Right lung (tissue), 10 donors: ENCODE data around the gene ZNF487. TPM values are rescaled to one million over a fixed set of nuclear protein-coding genes. Genes with fewer than 3 reads are reported as not detected.
"Not testable (repeated sequence)": the region's sequence is repeated elsewhere in the genome, so short reads cannot be mapped to it uniquely, and the experiment has no call there.

Experiments used
- DNase-seq, 2 donors: peaks; one replicate each; pipeline ENCODE4 v3.0.0-alpha.2; 2013
- long read RNA-seq, 8 donors: transcript quantifications; one replicate each; lab custom pipeline, GENCODE V29; 2026
- polyA plus RNA-seq, 5 donors: library from polyadenylated mRNA; unstranded; fragments of 120-200 nt; gene quantifications; one replicate each; pipeline versions ENCODE4 v1.2.1 to v1.2.3, GENCODE V29; 2013; ENCODE audit warnings: inconsistent platforms in 1 of 5, low replicate concordance in 1 of 5; ENCODE audit not compliant: insufficient read length in 5 of 5, insufficient read depth in 1 of 5

Gene ZNF487
- 10 to 100 TPM in 1 of 5 donors, 1 to 10 TPM in 4; 7.4 to 10.3 (median 9.1) TPM for polyA plus RNA-seq
- long read RNA-seq, donor 1, partial matches to known transcripts: 0 of 6 reads
- long read RNA-seq, donor 1, other reads (novel, unspliced or antisense): 0 of 6 reads
- long read RNA-seq, donor 2, partial matches to known transcripts: 0 of 5 reads
- long read RNA-seq, donor 2, other reads (novel, unspliced or antisense): 0 of 5 reads
- long read RNA-seq, donor 3, partial matches to known transcripts: 0 of 2 reads
- long read RNA-seq, donor 3, other reads (novel, unspliced or antisense): 0 of 2 reads
- long read RNA-seq, donor 4, partial matches to known transcripts: 0 of 4 reads
- long read RNA-seq, donor 4, other reads (novel, unspliced or antisense): 0 of 4 reads
- long read RNA-seq, donor 5, transcript ZNF487-205 (2 exons, 583 nt): major isoform, 6 of 9 reads
- long read RNA-seq, donor 5, partial matches to known transcripts: 0 of 9 reads
- long read RNA-seq, donor 5, other reads (novel, unspliced or antisense): 0 of 9 reads
- long read RNA-seq, donor 6, partial matches to known transcripts: 0 of 7 reads
- long read RNA-seq, donor 6, other reads (novel, unspliced or antisense): 0 of 7 reads
- long read RNA-seq, donor 7, partial matches to known transcripts: 0 of 3 reads
- long read RNA-seq, donor 7, other reads (novel, unspliced or antisense): 0 of 3 reads
- long read RNA-seq, donor 8: 0 reads

DNA sequence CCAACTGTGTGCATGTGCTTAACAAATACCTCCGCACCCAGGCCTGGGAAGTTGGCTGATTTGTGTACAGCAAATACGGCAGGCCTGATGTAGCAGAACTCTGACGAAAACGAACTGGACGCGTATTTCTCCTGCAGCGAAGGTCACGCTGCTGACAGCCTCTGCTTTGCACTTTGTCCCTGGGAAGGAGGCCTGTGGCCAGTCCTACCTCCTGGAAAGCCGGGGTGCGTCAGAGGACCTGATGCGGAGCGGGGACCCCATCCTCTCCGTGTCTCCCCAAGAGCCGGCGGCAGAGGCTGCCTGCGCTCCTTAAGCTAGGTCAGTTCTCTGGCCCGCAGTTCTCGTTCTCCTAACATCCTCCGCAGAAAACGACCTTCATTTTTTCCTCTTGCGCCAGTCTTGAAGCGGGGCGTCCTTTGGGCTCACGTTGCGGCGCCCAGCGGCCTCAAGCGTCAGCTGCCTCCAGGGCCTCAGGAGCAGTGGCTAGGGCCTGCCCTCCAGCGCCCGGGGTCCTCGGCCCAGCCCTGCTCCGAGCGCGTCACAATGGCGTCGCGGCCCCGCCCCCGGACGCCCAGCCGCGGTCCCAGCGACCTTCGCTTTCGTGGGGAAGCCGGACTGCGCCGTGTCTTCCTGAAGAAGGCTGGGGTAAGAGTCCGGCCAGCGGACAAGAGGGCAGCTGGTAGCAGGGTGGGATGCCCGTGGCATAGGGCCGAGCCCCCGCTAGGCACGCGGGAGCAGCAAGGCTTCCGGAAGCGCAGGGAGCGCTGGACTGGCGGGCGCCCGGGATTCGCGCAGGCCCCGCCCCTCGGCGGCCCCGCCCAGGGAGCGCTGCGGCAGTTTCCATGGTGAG is at the start of gene ZNF487:
TSS of gene ZNF487 (plus strand) at position 821 of the 850 bp plus-strand sequence. CDS start 38,703 bp downstream, outside the sequence.
- peak; percentile 93 to 96 for DNase-seq

DNA sequence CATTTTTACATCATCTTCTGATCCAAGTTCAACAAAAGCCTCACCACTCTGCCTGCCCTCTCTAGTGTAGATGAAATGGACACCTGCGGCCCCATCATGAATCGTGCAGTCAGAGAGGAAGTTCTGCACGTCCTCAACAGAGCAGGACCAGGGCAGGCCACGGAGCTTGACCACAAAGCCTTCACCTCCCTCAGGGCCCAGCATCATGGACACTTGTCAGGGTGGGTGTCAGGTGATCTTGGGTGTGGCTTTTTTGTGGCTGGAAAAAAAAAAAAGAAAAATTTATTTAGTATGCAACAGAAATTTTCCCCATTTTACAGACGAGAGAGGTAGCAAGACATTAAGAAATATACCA is 49.3 kb upstream of the ZNF487 start:
- DNase-seq: no peak

DNA sequence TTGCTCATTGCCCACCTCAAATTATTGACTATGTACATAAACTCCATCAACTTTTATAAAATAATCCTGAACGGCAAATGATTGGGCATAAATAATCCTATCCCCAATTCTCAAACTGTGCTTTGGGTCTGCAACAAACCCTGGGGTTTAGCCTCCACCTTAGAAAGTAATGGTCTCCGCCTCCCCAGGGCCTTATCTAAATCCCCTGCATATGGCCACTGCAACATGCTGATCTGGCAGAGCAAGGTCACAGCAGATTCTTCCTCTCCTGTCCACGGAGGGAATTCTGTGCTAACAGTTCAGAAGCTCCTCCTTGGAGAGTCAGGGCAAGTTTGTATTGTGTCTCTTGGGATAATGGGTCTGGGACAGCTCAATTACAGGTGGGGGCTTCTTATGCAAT is 47.0 kb upstream of the ZNF487 start:
- no peak for DNase-seq

DNA sequence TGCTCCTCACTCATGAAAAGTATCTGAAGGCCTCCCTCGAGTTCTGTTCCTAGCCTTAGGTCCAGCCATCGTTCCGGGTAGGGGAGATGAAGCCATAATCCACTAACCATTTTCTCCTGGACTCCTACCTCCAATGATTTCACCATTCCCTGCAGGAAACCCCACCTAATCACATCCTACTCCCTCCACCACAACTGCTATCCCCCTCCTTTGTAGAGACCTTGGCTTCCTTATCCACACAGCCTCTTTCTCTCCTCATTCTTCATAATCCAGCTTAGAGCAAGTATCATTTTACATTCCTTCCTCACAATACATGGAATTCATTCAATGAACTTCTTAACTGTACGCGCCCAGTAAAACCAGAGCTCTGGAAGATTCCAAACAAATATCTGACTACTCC is 46.6 kb upstream of the ZNF487 start:
- no peak for DNase-seq

DNA sequence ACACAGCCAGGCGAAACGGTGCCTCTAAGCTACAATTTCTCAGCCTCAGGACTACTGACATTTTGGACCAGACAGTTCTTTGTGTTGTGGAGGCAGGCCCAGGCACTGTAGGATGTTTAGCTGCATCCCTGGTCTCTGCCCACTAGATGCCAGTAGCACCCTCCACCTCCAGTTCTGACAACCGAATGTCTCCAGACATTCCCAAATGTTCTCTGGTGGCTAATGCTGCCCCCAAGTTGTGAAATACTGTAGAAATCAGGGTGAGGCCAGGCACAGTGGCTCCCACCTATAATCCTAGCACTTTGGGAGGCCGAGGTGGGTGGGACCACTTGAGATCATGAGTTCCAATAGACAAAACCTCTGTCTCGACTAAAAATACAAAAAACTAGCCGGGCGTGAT is 46.2 kb upstream of the ZNF487 start:
- DNase-seq: no peak

DNA sequence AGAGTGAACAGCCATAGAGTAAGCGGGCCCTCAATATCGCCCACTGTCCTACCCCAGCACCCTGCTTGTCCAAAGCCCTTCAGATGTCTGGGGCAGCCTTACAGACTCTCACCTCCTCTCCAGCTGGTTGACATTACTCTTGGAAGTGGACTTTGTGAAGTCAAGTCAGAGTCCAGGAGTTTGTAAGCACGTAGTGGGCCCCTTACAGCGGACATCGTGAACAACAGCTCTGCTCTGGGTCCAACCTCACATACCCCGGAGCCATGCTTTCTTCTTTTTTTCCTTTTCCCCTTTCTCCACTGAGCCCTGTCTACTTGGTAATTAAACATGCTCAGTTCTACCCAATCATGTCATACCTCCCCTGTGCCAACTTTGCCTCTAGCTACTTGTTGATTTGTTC is 45.4 kb upstream of the ZNF487 start:
- DNase-seq: no peak

GRCh38 chr10:43392748-43393147 is 44.2 kb upstream of the ZNF487 start:
- DNase-seq: no peak

DNA sequence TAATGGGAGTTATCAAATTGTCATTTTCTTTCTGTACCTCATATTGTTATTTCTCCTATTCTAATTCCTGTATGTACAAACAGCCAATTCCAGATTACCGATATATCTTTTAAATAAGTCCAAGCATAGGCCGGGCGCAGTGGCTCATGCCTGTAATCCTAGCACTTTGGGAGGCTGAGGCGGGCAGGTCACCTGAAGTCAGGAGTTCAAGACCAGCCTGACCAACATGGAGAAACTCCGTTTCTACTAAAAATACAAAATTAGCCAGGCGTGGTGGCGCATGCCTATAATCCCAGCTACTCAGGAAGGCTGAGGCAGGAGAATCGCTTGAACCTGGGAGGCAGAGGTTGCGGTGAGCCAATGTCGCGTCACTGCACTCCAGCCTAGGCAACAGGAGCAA is 43.7 kb upstream of the ZNF487 start:
- not testable (repeated sequence) for DNase-seq

- no peak for DNase-seq
Observed at GRCh38 chr10:43393606-43394360, 43.1 kb upstream of the ZNF487 start.

- no peak for DNase-seq
Observed at GRCh38 chr10:43394868-43395267, 42.0 kb upstream of the ZNF487 start.

DNA sequence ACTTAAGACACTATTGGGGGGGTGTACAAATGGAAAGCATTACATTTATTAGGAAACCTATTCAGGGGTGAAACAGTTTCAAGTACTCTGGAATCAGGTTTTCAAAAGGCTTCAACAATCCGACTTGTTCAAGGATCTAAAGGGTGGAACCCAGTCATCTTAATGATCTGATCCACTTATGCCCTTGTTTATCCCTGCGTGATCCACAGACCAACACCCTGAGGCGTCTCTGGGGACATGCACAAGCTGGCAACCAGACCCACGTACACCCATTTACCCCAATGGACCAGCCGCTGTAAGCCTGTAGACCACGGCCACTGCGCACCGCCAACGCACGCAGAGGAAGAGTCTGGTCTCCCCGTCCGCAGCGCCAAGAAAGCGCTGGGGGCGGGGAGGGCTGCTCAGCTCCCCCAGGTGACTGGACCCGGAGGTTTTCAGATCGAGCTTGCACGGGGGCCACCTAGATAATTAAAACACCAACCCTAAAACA is 41.3 kb upstream of the ZNF487 start:
- no peak for DNase-seq

DNA sequence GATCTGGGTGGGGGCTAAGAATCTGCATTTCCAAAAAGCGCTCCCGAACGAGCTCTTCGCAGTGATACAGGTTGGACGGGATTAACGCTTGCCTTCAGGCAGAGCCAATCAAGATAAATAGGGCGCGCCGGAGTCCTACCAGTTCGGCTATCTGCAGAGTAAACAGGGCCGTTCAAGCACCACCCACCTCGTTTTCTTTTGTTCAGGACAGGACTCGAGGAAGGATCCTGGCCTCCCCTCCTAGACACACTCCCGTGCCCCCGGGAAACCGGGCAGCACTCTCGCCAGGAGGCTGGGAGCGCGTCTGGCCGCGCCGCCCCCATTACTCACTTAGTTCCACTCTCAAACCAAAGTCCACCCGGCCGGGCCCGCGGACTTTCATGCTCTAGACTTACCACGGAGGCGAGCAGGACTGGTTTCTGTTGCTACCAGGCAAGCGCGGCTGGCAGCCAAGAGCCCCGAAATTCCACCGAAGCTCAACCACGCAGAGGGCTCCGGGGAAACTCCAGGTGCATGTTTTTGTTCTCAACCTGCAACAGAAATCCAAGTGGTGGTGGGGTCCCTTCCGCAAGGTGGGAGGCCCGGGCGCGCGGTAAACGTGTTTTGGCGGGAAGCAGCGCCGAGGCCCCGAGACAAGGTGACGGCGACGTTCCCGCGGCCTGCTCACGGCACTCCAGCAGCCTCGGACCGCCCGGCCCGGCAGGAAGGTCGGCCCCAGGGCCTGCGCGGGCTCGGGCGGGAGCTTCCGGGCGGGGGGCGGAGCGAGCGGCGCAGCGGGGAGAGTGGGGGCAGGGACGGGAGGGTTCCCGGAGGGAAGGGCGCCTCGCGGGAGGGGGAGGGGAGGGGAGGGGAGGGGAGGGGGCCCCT is 40.6 kb upstream of the ZNF487 start:
- DNase-seq: peak; percentile 78 to 79

DNA sequence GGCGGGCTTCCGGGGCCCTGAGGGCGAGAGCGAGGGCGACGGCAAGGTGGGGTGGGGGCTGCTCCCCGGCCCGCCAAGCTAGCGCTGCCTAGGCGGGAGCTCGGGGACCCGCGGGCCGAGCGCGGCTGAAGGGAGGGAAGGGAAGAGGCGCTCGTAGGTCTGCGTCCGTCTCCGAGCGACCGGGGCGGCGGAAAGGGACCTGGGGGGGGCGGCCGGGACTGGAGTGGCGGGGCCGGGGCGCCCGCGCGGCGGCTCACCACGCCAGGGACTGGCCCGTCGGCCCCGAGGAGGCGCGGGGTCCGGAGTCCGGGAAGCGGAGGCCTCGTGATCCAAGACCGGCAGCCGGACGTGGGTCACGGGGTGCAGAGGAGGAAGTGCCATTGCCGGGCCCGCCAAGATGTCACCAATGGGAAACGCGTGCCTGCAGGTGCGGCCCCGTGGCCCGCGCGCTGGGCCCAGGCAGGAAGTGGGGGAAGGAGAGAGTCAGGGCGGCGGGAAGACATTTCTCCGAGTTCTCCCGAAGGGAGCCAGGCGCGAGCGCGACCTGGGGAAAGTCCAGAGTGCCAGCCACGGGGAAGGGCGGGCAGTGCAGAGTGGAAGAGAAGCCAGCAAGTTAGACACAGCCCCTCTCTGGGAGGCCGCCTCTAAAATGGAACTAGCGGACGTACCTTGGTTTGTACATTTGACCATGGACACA is 39.8 kb upstream of the ZNF487 start:
- peak; percentile 78 to 79 for DNase-seq

DNA sequence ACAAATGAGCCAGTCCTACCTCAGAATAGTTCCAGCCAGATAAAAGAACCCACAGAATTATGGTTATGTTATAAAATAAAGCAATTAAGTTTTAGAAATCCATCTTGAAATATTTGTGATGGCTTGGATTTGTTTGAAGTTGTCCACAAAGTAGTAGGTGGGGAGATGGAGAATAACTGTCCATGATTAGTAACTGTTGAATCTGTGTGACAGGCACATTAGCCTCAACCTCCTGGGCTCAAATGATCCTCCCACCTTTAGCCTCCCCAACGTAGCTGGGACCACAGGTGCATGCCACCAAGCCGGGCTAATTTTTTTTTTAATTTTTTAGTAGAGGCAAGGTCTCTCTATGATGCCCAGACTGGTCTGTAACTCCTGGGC is 38.0 kb upstream of the ZNF487 start:
- no peak for DNase-seq

- DNase-seq: no peak
Observed at GRCh38 chr10:43399320-43400310, 37.3 kb upstream of the ZNF487 start.

GRCh38 chr10:43401627-43402026 is 35.3 kb upstream of the ZNF487 start:
- DNase-seq: no peak

GRCh38 chr10:43402176-43402575 is 34.7 kb upstream of the ZNF487 start:
- DNase-seq: no peak

GRCh38 chr10:43402880-43403452 is 33.9 kb upstream of the ZNF487 start:
- DNase-seq: no peak
